ENCODE results near the gene SDC1. TPM values are rescaled to one million over a fixed set of nuclear protein-coding genes. Genes with fewer than 3 reads are reported as not detected.

SDC1 gene
- total and polyA plus RNA-seq, 2 experiments from 2014 or later: 92.3 to 107 TPM

DNA sequence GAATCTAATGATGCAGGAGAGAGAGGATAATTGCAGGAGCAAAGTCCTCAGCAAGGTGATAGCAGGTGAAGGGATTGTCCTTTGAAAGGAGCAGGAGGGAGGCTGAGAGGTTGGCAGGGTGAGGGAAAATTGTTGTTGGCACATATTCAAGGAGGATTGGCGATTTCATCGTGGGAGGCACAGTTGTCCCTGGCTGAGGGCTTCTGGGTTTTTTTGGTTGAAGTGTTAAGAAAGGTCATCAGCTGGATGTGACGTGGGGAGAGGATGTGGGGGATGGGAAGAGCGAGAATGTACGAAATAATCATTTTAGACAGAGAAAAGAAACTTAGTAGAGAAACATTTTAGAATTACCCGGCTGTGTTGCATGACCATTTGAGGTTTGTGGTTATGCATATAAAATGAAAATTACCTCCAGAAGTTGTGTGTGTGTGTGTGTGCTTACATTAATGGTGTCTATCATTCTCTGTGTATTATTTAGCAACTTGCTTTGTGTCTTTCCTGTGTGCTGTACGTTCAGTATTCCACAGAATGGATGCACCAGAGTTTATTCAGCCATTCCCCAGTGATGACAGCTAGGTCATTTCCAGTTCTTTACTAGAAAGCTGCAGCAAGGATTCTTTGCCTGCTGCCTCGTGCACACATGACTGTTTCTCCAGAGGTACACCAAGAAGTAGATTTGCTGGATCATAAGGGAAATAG lies 67.6 kb downstream of the SDC1 start:
- H3K79me2 ChIP-seq: no peaks in the 10 kb centered on the region
- no peaks in the 10 kb centered on the region for H3K27me3 ChIP-seq
- no peaks in the 10 kb centered on the region for H4K20me1 ChIP-seq (ENCODE audit: insufficient read depth, poor library complexity, severe bottlenecking)
- H3K9me2 ChIP-seq (replicated peaks; ENCODE audit: insufficient read depth): no peaks in the 10 kb centered on the region
- 43% methylated on average over 8 of the region's 8 CpGs for WGBS (ENCODE audit: low lambda C conversion rate, missing lambda C conversion rate)
- TF ChIP-seq, protein P1, sequence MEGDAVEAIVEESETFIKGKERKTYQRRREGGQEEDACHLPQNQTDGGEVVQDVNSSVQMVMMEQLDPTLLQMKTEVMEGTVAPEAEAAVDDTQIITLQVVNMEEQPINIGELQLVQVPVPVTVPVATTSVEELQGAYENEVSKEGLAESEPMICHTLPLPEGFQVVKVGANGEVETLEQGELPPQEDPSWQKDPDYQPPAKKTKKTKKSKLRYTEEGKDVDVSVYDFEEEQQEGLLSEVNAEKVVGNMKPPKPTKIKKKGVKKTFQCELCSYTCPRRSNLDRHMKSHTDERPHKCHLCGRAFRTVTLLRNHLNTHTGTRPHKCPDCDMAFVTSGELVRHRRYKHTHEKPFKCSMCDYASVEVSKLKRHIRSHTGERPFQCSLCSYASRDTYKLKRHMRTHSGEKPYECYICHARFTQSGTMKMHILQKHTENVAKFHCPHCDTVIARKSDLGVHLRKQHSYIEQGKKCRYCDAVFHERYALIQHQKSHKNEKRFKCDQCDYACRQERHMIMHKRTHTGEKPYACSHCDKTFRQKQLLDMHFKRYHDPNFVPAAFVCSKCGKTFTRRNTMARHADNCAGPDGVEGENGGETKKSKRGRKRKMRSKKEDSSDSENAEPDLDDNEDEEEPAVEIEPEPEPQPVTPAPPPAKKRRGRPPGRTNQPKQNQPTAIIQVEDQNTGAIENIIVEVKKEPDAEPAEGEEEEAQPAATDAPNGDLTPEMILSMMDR (IDR thresholded peaks at IDR 0.05; ENCODE audit: poor library complexity): no peak
- TF ChIP-seq EZH2phosphoT487 (IDR thresholded peaks at IDR 0.05; ENCODE audit: low read depth, severe bottlenecking, unreplicated experiment) (no peak), EZH2 (IDR thresholded peaks at IDR 0.05; ENCODE audit: borderline replicate concordance) (no peak)
- H2AFZ ChIP-seq: no peak overlapping the region
- H3K27ac ChIP-seq: peak overlapping the region; percentile 75
- H3K9me3 ChIP-seq (ENCODE audit: low read depth): no peaks in the 10 kb centered on the region
- H3K4me1 ChIP-seq (ENCODE audit: insufficient read depth): peaks cover 8% of the 10 kb centered on the region
- no peaks in the 10 kb centered on the region for H3K36me3 ChIP-seq (replicated peaks; ENCODE audit: insufficient read depth, low read depth)
- peak; percentile 53 for DNase-seq (ENCODE audit: low spot score)
- H3K4me2 ChIP-seq: peak overlapping the region; percentile 37
- no peak overlapping the region for H3K4me3 ChIP-seq

DNA sequence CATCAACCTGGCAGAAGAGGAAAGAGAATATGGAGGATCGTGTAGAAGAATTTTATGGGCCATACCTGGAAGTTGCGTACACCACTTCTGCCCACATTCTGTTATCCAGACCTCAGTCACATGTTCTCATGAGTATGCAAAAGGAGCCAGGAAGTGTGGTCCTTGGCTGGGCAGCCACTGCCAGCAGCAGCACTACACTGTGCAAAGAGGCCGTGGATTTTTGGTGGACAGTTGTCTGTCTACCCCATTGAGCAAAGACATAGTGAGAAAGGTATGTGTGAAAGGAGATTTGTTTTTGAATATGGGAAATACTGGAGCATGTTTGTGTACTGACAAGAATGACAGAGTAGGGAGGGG lies 68.1 kb downstream of the SDC1 start:
- no peak for DNase-seq (ENCODE audit: low spot score)
- H3K9me3 ChIP-seq (ENCODE audit: low read depth): no peaks in the 10 kb centered on the region
- H2AFZ ChIP-seq: no peak overlapping the region
- no peaks in the 10 kb centered on the region for H3K9me2 ChIP-seq (replicated peaks; ENCODE audit: insufficient read depth)
- H3K79me2 ChIP-seq: no peaks in the 10 kb centered on the region
- H3K4me1 ChIP-seq (ENCODE audit: insufficient read depth): peaks cover 8% of the 10 kb centered on the region
- H3K27ac ChIP-seq: peak overlapping the region; percentile 75
- TF ChIP-seq EZH2phosphoT487 (IDR thresholded peaks at IDR 0.05; ENCODE audit: low read depth, severe bottlenecking, unreplicated experiment): no peak
- TF ChIP-seq, protein P1 (IDR thresholded peaks at IDR 0.05; ENCODE audit: poor library complexity): no peak
- no peak for TF ChIP-seq EZH2 (IDR thresholded peaks at IDR 0.05; ENCODE audit: borderline replicate concordance)
- no peak overlapping the region for H3K4me3 ChIP-seq
- no peaks in the 10 kb centered on the region for H4K20me1 ChIP-seq (ENCODE audit: insufficient read depth, poor library complexity, severe bottlenecking)
- no peaks in the 10 kb centered on the region for H3K27me3 ChIP-seq
- H3K4me2 ChIP-seq: peak overlapping the region; percentile 37
- H3K36me3 ChIP-seq (replicated peaks; ENCODE audit: insufficient read depth, low read depth): no peaks in the 10 kb centered on the region
- 81% methylated on average over 3 of the region's 3 CpGs for WGBS (ENCODE audit: low lambda C conversion rate, missing lambda C conversion rate)

DNA sequence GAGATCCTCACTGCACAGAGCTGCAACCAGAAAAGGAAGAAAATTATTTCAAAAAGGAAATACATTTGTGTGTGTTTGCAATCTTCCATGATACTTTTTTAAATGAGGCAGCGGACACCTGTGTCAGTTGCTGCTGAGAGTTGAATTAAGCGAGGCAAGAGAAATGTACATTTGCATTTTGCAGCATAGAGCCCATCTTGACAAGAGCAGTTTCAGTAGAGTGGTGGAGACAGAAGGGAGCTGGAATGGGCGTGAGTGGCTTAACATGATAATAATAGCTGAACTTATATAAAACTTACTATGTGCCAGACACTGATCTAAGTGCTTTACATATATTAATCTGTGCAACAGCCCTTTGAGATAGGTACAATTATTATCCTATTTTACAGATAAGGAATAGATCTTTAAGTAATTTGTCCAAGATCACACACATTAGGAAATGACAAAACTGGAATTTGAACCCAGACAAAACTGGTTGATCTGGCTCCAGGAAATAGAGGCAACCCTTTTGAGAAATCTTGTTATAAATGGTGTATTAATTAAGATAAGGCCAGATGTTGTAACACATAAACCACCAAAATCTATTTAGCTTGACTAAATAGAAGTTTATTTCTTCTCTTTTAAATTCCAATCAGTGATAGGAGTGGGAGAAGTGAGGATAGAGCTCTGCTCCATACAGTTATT lies 68.7 kb downstream of the SDC1 start:
- DNase-seq (ENCODE audit: low spot score): no peak
- H3K9me2 ChIP-seq (replicated peaks; ENCODE audit: insufficient read depth): no peaks in the 10 kb centered on the region
- H3K79me2 ChIP-seq: no peaks in the 10 kb centered on the region
- H3K9me3 ChIP-seq (ENCODE audit: low read depth): no peaks in the 10 kb centered on the region
- H4K20me1 ChIP-seq (ENCODE audit: insufficient read depth, poor library complexity, severe bottlenecking): no peaks in the 10 kb centered on the region
- H3K4me1 ChIP-seq (ENCODE audit: insufficient read depth): peaks cover 8% of the 10 kb centered on the region
- TF ChIP-seq EZH2 (IDR thresholded peaks at IDR 0.05; ENCODE audit: borderline replicate concordance) (no peak), EZH2phosphoT487 (IDR thresholded peaks at IDR 0.05; ENCODE audit: low read depth, severe bottlenecking, unreplicated experiment) (no peak)
- TF ChIP-seq, protein P1 (IDR thresholded peaks at IDR 0.05; ENCODE audit: poor library complexity): no peak
- no peaks in the 10 kb centered on the region for H3K27me3 ChIP-seq
- peak overlapping the region; percentile 75 for H3K27ac ChIP-seq
- no peak overlapping the region for H3K4me2 ChIP-seq
- no peaks in the 10 kb centered on the region for H3K36me3 ChIP-seq (replicated peaks; ENCODE audit: insufficient read depth, low read depth)
- no peak overlapping the region for H3K4me3 ChIP-seq
- WGBS (ENCODE audit: low lambda C conversion rate, missing lambda C conversion rate): 95% methylated on average over 3 of the region's 3 CpGs
- no peak overlapping the region for H2AFZ ChIP-seq
